Lung (tissue), 12 donors: ENCODE measurements around the gene PDE8A. TPM values are rescaled to one million over a fixed set of nuclear protein-coding genes. Genes with fewer than 3 reads are reported as not detected.

ENCODE experiments used
- ATAC-seq: fragments of 200-7000 bp; cut with Tn5 transposase; one replicate; pipeline ENCODE4 v1.9.1; 2020; ENCODE audit warnings: moderate number of reproducible peaks; ENCODE audit not compliant: insufficient read depth, low FRiP score
- DNase-seq, 3 donors: peaks; one replicate each; pipeline ENCODE4 v3.0.0-alpha.2; 2013 to 2017
- H3K27ac ChIP-seq, 2 donors: one replicate each; pipeline ENCODE4 v1.5.1; 2013; ENCODE audit warnings: mild to moderate bottlenecking in 2 of 2, moderate library complexity in 2 of 2, control low read depth in 1 of 2, inconsistent platforms in 1 of 2, low read depth in 1 of 2, low read length in 1 of 2
- H3K27me3 ChIP-seq, 3 donors: one replicate each; pipeline ENCODE4 v1.5.1; 2013; ENCODE audit warnings: low read length in 2 of 3; ENCODE audit not compliant: control insufficient read depth in 3 of 3, insufficient read depth in 3 of 3
- H3K36me3 ChIP-seq, 4 donors: one replicate each; pipeline ENCODE4 v1.5.1; 2013; ENCODE audit warnings: low read length in 4 of 4, mild to moderate bottlenecking in 1 of 4, moderate library complexity in 1 of 4; ENCODE audit not compliant: control insufficient read depth in 4 of 4, insufficient read depth in 4 of 4
- H3K4me1 ChIP-seq, 5 donors: one replicate each; pipeline ENCODE4 v1.5.1; 2013; ENCODE audit warnings: low read length in 5 of 5, mild to moderate bottlenecking in 2 of 5, moderate library complexity in 1 of 5; ENCODE audit not compliant: control insufficient read depth in 5 of 5, insufficient read depth in 5 of 5
- H3K4me3 ChIP-seq: one replicate; pipeline ENCODE4 v1.5.1; 2013; ENCODE audit warnings: mild to moderate bottlenecking, control low read depth, moderate library complexity
- H3K9ac ChIP-seq, 2 donors: one replicate each; pipeline ENCODE4 v1.5.1; 2013; ENCODE audit warnings: low read length in 2 of 2, control low read depth in 1 of 2; ENCODE audit not compliant: insufficient read depth in 1 of 2
- H3K9me3 ChIP-seq, 4 donors: one replicate each; pipeline ENCODE4 v1.5.1; 2013; ENCODE audit warnings: low read length in 3 of 4, mild to moderate bottlenecking in 1 of 4, moderate library complexity in 1 of 4; ENCODE audit not compliant: control insufficient read depth in 4 of 4, insufficient read depth in 3 of 4
- CTCF ChIP-seq: IDR thresholded peaks from 2 replicates; pipeline ENCODE4 v1.5.1; 2012; ENCODE audit warnings: mild to moderate bottlenecking; ENCODE audit errors: control extremely low read depth, extremely low read depth
- WGBS, 2 donors: extraction: QIAGEN DNeasy Blood & Tissue Kit; methylation state at CpG; one replicate each; pipeline ENCODE4 v1.1.7; 2013; 5-methylcytosine and 5-hydroxymethylcytosine counted together
- polyA plus RNA-seq, 2 donors: library from polyadenylated mRNA; stranded (reverse); fragments of 200-250 nt; gene quantifications; one replicate each; pipeline ENCODE4 v1.2.1, GENCODE V29; 2013
- total RNA-seq, 2 donors: library from RNA; depleted of rRNA in 1 of 2; stranded (reverse); fragments of >200 nt in 1 of 2; gene quantifications; one replicate each; pipeline ENCODE4 v1.2.1, GENCODE V29; 2014 to 2021
- donor health status: control.
- donor health status: control.
- donor health status: Bipolar disorder and iron deficiency.
- donor health status: healthy.
- donor health status: DM: yes; HTN: yes; CAD: no.

PDE8A gene
- total and polyA plus RNA-seq, 4 donors, result 13.7 to 87.7 (median 33.5) TPM

- ATAC-seq (no peak), DNase-seq (no peak)
- WGBS, 2 donors, result 80 to 84% methylated on average over 3 of the region's 3 CpGs
Observed at GRCh38 chr15:85004550-85004949, 22.9 kb downstream of the PDE8A start.

GRCh38 chr15:85005319-85005718 is 23.7 kb downstream of the PDE8A start:
- TF ChIP-seq CTCF, result no peak
- H3K27me3 ChIP-seq, result no peaks in the 10 kb centered on the region
- H3K4me1 ChIP-seq, result peaks cover 10 to 33% (median 18%) of the 10 kb centered on the region in 5 donors
- H3K9ac ChIP-seq, result no peak overlapping the region
- no peak overlapping the region for H3K4me3 ChIP-seq
- WGBS, 2 donors, result 80 to 86% methylated on average over 2 of the region's 2 CpGs
- no peak for ATAC-seq
- no peak for DNase-seq
- no peaks in the 10 kb centered on the region for H3K36me3 ChIP-seq
- no peaks in the 10 kb centered on the region for H3K9me3 ChIP-seq
- H3K27ac ChIP-seq, result no peak overlapping the region

More at GRCh38 chr15:85004550-85004949, 22.9 kb downstream of the PDE8A start:
- peak overlapping the region in 1 of 2 donors; percentile 71 for H3K27ac ChIP-seq
- H3K4me1 ChIP-seq, result peaks cover 10 to 32% (median 17%) of the 10 kb centered on the region in 5 donors
- no peak for TF ChIP-seq CTCF
- H3K4me3 ChIP-seq, result no peak overlapping the region
- H3K9ac ChIP-seq, result no peak overlapping the region
- H3K27me3 ChIP-seq, result no peaks in the 10 kb centered on the region
- no peaks in the 10 kb centered on the region for H3K9me3 ChIP-seq
- H3K36me3 ChIP-seq, result no peaks in the 10 kb centered on the region

GRCh38 chr15:85005746-85006145 is 24.1 kb downstream of the PDE8A start:
- DNase-seq, result no peak
- WGBS, 2 donors, result 44 to 79% methylated on average over 5 of the region's 5 CpGs
- peak; percentile 45 for ATAC-seq
- Histone ChIP-seq H3K4me1 (peaks cover 10 to 33% (median 18%) of the 10 kb centered on the region in 5 donors), H3K9ac (no peak overlapping the region), H3K4me3 (no peak overlapping the region), H3K27ac (no peak overlapping the region), H3K27me3 (no peaks in the 10 kb centered on the region), H3K36me3 (no peaks in the 10 kb centered on the region), H3K9me3 (no peaks in the 10 kb centered on the region)
- no peak for TF ChIP-seq CTCF

GRCh38 chr15:85006201-85006600 is 24.5 kb downstream of the PDE8A start:
- Histone ChIP-seq H3K4me3 (no peak overlapping the region), H3K36me3 (no peaks in the 10 kb centered on the region), H3K27ac (no peak overlapping the region), H3K27me3 (no peaks in the 10 kb centered on the region), H3K4me1 (peaks cover 10 to 33% (median 23%) of the 10 kb centered on the region in 5 donors), H3K9ac (no peak overlapping the region), H3K9me3 (no peaks in the 10 kb centered on the region)
- DNase-seq (no peak), ATAC-seq (no peak)
- TF ChIP-seq CTCF, result no peak
- 85 to 92% methylated on average over 2 of the region's 2 CpGs for WGBS, 2 donors
